ENCODE measurements around the gene KIF11.
A peak's percentile ranks its signal among the peaks of the same experiment; 100 is the strongest.
"Not testable (repeated sequence)": the region's sequence is repeated elsewhere in the genome, so short reads cannot be mapped to it uniquely, and the experiment has no call there.

KIF11 gene

GRCh38 chr10:92592761-92593618 lies at the start of gene KIF11:
KIF11 (plus strand) TSS chr10:92593130; CDS start chr10:92593376, 246 bp downstream.
- peak; percentile 86 to 96 for DNase-seq (ENCODE audit: extremely low read depth in 1 of 2, low read depth in 1 of 2)

DNA sequence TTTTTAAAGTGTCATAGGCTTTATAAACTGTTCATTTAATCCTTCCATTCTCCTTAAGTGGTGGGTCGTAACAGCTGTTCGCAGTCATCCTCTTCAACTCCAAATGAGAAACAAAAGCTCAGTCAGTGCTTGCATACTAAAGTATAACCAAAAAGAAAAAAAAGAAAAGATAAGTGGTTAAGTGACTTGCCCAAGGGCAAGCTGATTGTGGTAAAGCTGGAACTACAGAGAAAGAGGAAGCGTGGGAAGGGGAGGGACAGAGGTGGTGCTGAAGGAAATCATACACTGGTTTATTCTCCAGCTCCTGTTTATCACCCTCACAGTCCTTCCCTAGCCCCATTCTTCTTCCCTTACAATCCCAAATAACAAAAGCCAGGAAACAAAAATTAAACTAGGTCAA lies 48.6 kb upstream of the KIF11 start:
- DNase-seq (ENCODE audit: extremely low read depth in 1 of 2, low read depth in 1 of 2): no peak

- no peak for DNase-seq (ENCODE audit: extremely low read depth in 1 of 2, low read depth in 1 of 2)
These were observed 47.4 kb upstream of the KIF11 start for GRCh38 chr10:92545556-92545955.

- no peak for DNase-seq (ENCODE audit: extremely low read depth in 1 of 2, low read depth in 1 of 2)
These were observed 45.3 kb upstream of the KIF11 start for GRCh38 chr10:92547676-92548075.

GRCh38 chr10:92550924-92551323 lies 42.0 kb upstream of the KIF11 start:
- no peak for DNase-seq (ENCODE audit: extremely low read depth in 1 of 2, low read depth in 1 of 2)

GRCh38 chr10:92552310-92552709 lies 40.6 kb upstream of the KIF11 start:
- no peak for DNase-seq (ENCODE audit: extremely low read depth in 1 of 2, low read depth in 1 of 2)

GRCh38 chr10:92553959-92554358 lies 39.0 kb upstream of the KIF11 start:
- no peak for DNase-seq (ENCODE audit: extremely low read depth in 1 of 2, low read depth in 1 of 2)

DNA sequence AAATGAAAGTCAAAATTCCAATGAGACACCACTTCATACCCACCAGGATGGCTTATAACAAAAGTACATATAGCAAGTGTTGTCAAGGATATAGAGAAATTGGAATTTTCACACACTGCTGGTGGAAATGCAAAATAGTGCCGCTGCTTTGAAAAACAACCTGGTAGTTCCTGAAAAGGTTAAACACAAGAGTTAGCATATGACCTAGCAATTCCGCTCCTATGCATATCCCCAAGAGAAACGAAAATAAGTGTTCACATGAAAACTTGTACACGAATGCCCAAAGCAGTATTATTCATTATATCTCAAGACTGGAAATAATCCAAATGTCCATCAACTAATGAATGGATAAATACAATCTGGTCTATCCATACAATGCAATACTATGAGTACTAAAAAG lies 33.9 kb upstream of the KIF11 start:
- no peak for DNase-seq (ENCODE audit: extremely low read depth in 1 of 2, low read depth in 1 of 2)

GRCh38 chr10:92562424-92562823 lies 30.5 kb upstream of the KIF11 start:
- no peak for DNase-seq (ENCODE audit: extremely low read depth in 1 of 2, low read depth in 1 of 2)

DNA sequence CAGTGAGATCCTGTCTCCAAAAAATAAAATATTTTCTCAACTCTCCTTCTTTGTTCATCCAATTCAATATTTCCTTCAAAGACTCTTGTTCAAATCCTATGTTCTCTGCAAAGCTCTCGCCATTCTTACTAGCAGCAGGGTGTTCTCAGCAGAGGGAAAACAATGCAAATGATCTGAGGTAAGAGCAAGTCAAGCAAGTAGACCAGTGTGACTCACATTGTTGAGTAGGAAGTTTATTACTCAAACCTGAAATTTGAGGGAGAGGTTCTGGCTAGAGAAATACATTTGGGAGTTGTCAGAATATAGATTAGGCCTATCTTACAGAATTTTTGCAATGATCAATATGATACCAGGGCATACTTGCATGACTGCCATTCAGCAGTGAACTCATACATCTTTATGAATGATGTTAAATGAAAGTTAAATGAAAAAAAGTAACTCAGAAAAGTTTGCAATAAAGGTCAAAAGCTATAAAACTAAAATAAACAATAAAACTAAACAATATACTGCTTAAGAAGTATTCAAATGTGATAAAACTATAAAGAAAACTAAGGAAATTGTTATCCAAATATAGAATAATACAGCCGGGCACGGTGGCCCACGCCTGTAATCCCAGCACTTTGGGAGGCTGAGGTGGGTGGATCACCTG lies 24.9 kb upstream of the KIF11 start:
- DNase-seq (ENCODE audit: extremely low read depth in 1 of 2, low read depth in 1 of 2): no peak

DNA sequence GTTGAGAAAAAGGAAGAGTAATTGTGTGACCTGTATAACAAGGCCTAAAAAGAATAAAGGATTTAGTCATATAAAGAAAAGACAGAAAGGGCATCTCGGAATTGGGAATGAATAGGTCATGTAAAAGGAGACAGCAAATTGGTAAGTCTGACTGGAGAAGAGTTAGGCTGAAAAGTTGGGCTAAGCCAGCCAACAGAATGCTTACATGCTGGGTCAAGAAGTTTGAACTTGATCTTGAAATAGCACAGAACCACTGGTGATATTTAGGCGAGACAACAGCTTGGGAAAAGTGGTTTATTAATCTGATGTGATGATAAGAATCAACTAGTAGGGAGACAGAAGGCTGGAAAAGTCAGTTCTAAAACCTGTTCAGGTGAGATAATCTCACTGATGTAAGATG lies 23.9 kb upstream of the KIF11 start:
- no peak for DNase-seq (ENCODE audit: extremely low read depth in 1 of 2, low read depth in 1 of 2)

DNA sequence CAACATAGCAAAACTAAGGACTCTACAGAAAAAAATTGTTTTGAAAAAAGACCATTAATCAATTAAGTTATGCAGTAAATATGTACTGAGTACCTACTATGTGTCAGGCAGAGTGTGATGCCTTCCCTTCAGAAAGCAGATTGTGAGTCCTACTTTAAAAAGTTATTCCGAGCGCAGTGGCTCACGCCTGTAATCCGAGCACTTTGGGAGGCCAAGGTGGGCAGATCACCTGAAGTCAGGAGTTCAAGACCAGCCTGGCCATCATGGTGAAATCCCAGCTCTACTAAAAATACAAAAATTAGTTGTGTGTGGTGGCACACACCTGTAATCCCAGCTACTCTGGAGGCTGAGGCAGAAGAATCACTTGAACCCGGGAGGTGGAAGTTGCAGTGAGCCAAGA lies 23.3 kb upstream of the KIF11 start:
- DNase-seq (ENCODE audit: extremely low read depth in 1 of 2, low read depth in 1 of 2): not testable (repeated sequence)

GRCh38 chr10:92571649-92572048 lies 21.3 kb upstream of the KIF11 start:
- no peak for DNase-seq (ENCODE audit: extremely low read depth in 1 of 2, low read depth in 1 of 2)

GRCh38 chr10:92572362-92573090 lies 20.4 kb upstream of the KIF11 start:
- DNase-seq (ENCODE audit: extremely low read depth in 1 of 2, low read depth in 1 of 2): no peak

DNA sequence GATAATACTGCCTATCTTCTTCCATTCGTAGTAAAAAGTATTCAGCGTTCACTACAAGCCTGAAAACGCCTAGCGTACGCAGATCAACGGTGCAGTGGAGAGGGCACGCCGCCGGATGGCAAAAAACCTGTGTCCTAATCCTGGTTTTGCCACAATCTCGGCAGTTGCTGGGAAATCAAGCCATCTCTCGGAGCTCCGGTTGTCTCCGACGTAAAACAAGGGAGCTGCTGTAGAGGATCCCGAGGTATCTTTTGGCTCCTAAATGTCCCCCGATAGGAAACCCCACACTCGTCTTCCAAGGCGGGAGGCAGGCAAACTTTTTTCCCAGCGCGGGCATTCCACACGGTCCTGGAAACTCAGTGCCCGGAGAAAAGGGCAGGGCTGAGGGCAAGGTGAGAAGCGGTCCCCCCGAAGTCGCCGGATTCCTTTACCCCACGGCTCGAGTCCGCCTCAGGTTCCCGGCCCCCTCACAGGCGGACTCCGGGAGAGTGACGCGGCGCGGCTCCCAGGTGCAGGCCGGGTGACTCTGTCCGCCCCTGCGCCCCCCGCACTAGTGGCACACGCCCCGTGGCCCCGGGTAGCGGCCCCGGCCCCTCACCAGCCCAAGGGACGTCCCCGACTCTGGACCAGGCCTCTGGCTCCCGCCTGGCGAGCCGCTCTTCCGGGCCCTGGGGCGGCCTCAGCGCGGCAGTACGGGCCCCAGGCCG lies 19.7 kb upstream of the KIF11 start:
- peak in 1 of 2 donors; percentile 12 for DNase-seq (ENCODE audit: extremely low read depth in 1 of 2, low read depth in 1 of 2)

- DNase-seq (ENCODE audit: extremely low read depth in 1 of 2, low read depth in 1 of 2): peak; percentile 27 to 64
These were observed 19.0 kb upstream of the KIF11 start, which contains the start of gene IDE for GRCh38 chr10:92573798-92574547. IDE (minus strand) TSS chr10:92574093; CDS start chr10:92574019, 74 bp downstream.

GRCh38 chr10:92574548-92575261 lies 18.2 kb upstream of the KIF11 start:
- DNase-seq (ENCODE audit: extremely low read depth in 1 of 2, low read depth in 1 of 2): no peak

DNA sequence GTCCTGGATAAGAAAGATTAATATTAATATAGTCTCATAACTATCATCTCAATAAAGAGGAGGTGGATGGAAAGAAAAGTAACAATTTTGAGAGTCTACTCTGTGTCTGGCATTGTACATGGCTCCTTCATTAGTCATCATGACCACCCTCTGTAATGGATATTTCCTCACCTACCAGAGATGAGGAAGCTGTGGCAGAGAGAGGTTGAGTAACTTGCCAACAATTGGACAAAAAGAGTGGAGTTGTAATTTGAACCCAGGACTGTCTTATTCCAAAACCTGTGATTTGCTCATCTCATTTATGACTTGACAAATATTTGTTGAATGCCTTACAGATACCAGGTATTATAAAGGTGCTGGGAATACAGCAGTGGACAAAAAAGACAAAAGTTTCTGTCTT lies 17.0 kb upstream of the KIF11 start:
- DNase-seq (ENCODE audit: extremely low read depth in 1 of 2, low read depth in 1 of 2): no peak

DNA sequence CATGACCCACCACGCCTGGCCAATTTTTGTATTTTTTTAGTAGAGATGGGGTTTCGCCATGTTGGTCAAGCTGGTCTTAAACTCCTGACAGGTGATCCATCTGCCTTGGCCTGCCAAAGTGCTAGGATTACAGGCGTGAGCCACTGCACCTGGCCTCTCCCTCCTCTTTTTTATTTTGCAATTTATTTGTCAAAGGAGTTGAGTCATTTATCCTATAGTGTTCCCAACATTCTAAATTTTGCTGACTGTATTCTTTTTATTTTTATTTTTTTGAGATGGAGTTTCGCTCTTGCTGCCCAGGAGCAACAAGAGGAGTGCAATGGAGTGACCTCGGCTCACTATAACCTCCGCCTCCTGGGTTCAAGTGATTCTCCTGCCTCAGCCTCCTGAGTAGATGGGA lies 10.6 kb upstream of the KIF11 start:
- DNase-seq (ENCODE audit: extremely low read depth in 1 of 2, low read depth in 1 of 2): not testable (repeated sequence)
